ENCODE results near the gene PPARA. TPM values are rescaled to one million over a fixed set of nuclear protein-coding genes. Genes with fewer than 3 reads are reported as not detected.

Gene PPARA
- total and polyA plus RNA-seq, 7 donors = 11.0 to 55.8 (median 37.3) TPM

DNA sequence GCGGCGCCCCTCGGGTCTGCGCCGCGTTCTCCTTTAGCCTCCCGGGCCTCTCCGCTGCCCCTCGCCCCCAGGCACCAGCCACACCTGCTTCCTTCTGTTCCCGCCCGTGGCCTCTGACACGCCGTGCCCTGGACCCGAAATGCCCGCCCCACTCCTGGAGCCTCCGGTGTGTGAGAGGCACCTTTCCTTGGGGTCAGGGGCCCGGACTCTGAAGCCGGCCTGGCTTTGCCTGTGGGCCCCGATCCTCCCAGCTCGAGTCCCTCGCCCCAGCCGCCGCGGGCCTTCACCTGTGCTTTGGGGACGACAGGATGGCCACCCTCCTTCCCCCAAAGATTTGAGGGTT is 100.4 kb downstream of the PPARA start:
- H3K4me3 ChIP-seq = peak overlapping the region; percentile 97
- TF ChIP-seq, protein P1, sequence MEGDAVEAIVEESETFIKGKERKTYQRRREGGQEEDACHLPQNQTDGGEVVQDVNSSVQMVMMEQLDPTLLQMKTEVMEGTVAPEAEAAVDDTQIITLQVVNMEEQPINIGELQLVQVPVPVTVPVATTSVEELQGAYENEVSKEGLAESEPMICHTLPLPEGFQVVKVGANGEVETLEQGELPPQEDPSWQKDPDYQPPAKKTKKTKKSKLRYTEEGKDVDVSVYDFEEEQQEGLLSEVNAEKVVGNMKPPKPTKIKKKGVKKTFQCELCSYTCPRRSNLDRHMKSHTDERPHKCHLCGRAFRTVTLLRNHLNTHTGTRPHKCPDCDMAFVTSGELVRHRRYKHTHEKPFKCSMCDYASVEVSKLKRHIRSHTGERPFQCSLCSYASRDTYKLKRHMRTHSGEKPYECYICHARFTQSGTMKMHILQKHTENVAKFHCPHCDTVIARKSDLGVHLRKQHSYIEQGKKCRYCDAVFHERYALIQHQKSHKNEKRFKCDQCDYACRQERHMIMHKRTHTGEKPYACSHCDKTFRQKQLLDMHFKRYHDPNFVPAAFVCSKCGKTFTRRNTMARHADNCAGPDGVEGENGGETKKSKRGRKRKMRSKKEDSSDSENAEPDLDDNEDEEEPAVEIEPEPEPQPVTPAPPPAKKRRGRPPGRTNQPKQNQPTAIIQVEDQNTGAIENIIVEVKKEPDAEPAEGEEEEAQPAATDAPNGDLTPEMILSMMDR (IDR thresholded peaks at IDR 0.05) = no peak
- H3K36me3 ChIP-seq (ENCODE audit: insufficient read depth in 1 of 2, low read depth in 1 of 2) = no peaks in the 10 kb centered on the region
- peaks cover 25% of the 10 kb centered on the region for H3K4me1 ChIP-seq
- H3K9me3 ChIP-seq = no peaks in the 10 kb centered on the region
- ATAC-seq (peak in 2 of 4 donors; percentile 33 to 34), DNase-seq (no peak)
- H3K27me3 ChIP-seq (ENCODE audit: insufficient read depth in 3 of 3, low read length in 2 of 3) = no peaks in the 10 kb centered on the region
- peak overlapping the region; percentile 93 for H3K27ac ChIP-seq
- intact Hi-C loops (cut with DNase I) = loop anchor here in 1 of 2 donors (5.0 kb wide), 1 partner anchor 103 kb away; no protein-coding TSS in a partner anchor
- 2 to 5% (median 2%) methylated on average over 24 to 25 of the region's 25 CpGs for WGBS, 3 donors

DNA sequence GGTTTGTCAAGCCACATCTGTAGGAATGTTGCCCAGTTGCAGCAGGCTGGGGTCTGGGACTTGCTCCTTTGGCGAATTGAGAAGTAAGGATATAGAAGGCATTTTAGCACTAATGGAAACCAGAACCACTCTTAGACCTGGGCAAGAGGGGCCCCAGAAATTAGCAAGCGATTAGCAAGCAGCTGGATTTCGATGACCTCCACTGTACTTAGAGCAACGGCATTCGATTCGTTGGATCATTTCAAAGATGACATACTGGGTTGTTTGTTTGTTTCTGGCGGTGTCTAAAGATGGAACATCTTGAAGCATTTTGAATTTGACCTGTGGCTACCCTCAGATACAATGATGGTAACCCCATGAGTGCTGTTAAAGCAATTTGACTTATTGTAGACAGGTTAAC is 100.9 kb downstream of the PPARA start:
- intact Hi-C loops (cut with DNase I) = loop anchor here in 1 of 2 donors (5.0 kb wide), 1 partner anchor 104 kb away; no protein-coding TSS in a partner anchor
- 49 to 61% (median 54%) methylated on average over 7 of the region's 7 CpGs for WGBS, 3 donors
- Histone ChIP-seq H3K27ac (peak overlapping the region; percentile 93), H3K36me3 (ENCODE audit: insufficient read depth in 1 of 2, low read depth in 1 of 2) (no peaks in the 10 kb centered on the region), H3K27me3 (ENCODE audit: insufficient read depth in 3 of 3, low read length in 2 of 3) (no peaks in the 10 kb centered on the region), H3K4me3 (peak overlapping the region; percentile 97), H3K4me1 (peaks cover 27% of the 10 kb centered on the region), H3K9me3 (no peaks in the 10 kb centered on the region)
- no peak for DNase-seq
- ATAC-seq = no peak
- TF ChIP-seq, protein P1 (IDR thresholded peaks at IDR 0.05) = no peak

DNA sequence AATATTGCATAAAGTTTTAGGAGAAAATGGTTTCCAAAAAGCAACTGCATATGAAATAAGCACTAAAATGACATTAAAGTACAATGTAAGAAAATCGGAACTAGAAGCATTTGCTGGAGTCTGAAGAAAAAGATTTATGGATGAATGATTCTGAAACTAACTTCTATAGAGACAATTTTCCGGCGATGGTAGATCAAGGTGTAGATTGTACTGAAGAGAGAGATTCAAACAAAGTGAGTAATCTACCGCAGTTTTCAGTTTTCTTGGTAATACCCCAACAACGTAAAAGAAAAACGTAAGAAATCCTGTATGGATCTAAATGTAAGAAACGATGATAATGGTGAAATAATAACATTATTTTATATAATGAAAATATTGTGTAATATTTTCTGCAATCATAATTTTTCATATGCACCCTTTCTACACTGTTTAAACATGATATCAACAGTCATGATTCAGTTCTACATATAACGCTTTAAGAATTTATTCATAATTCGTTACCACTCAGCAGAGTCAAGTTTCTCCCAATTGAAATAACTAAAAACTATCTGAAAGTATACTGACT is 101.6 kb downstream of the PPARA start:
- Histone ChIP-seq H3K4me3 (peak overlapping the region; percentile 97), H3K36me3 (ENCODE audit: insufficient read depth in 1 of 2, low read depth in 1 of 2) (no peaks in the 10 kb centered on the region), H3K27ac (no peak overlapping the region), H3K9me3 (no peaks in the 10 kb centered on the region), H3K4me1 (peaks cover 33% of the 10 kb centered on the region), H3K27me3 (ENCODE audit: insufficient read depth in 3 of 3, low read length in 2 of 3) (no peaks in the 10 kb centered on the region)
- WGBS, 3 donors = 91 to 92% (median 91%) methylated on average over 9 of the region's 9 CpGs
- TF ChIP-seq, protein P1 (IDR thresholded peaks at IDR 0.05) = no peak
- ATAC-seq (no peak), DNase-seq (no peak)
- intact Hi-C loops (cut with DNase I) = loop anchor here in 1 of 2 donors (5.0 kb wide), 1 partner anchor 105 kb away; no protein-coding TSS in a partner anchor

DNA sequence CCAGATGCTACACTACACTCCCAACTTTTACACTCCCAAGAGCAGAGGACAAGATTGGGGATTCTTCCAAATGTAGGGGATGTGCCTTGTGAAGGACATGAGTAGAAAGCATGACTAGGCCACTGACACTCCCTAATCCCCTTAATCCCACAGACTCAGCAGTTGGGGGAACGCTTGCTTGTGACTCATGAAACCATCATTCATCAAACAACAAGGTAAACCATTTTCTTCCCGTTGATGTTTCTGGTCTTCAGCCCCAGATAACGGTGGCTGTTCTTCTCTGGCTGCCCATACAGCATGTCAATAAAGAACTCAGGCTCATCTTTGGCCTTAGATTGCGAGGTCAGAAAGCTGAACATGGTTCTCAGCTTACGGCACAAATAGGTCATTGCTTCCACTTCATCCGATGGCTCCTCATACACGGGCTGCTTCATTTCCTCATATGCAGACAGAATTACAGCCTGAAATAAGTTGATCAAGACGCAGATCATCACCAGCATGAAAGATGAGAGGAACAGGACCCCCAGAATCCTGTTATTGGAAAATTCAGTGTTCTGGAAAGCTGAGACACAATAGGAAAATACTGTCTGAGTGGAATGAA is 106.1 kb downstream of the PPARA start:
- peak overlapping the region; percentile 15 for H3K27ac ChIP-seq
- no peaks in the 10 kb centered on the region for H3K27me3 ChIP-seq (ENCODE audit: insufficient read depth in 3 of 3, low read length in 2 of 3)
- H3K36me3 ChIP-seq (ENCODE audit: insufficient read depth in 1 of 2, low read depth in 1 of 2) = no peaks in the 10 kb centered on the region
- DNase-seq (no peak), ATAC-seq (peak; percentile 40 to 86 (median 68))
- intact Hi-C loops (cut with DNase I) = no loop called here
- peaks cover 22% of the 10 kb centered on the region for H3K4me1 ChIP-seq
- TF ChIP-seq, protein P1 (IDR thresholded peaks at IDR 0.05) = no peak
- H3K4me3 ChIP-seq = no peak overlapping the region
- H3K9me3 ChIP-seq = no peaks in the 10 kb centered on the region
- 27 to 48% (median 32%) methylated on average over 8 of the region's 8 CpGs for WGBS, 3 donors

Data from psoas muscle (tissue), 8 donors.